Mammary epithelial cell (primary cell): Measurements from ENCODE around the gene CEP85L.

ENCODE experiments used
- CTCF ChIP-seq, 2 donors: IDR thresholded peaks in 1 of 2; conservative IDR thresholded peaks in 1 of 2; 2 replicates each; pipeline ENCODE4 v1.5.1; 2011 to 2012; ENCODE audit warnings: inconsistent platforms in 2 of 2, low read length in 2 of 2, mild to moderate bottlenecking in 2 of 2, control low read depth in 1 of 2, low read depth in 1 of 2; ENCODE audit not compliant: insufficient read depth in 1 of 2; ENCODE audit errors: extremely low read depth in 1 of 2
- EZH2 ChIP-seq: IDR thresholded peaks from 2 replicates; pipeline ENCODE4 v1.6.1; 2012; ENCODE audit warnings: low read length, inconsistent platforms, borderline replicate concordance

GRCh38 chr6:118522422-118522821 is 129.0 kb downstream of the CEP85L start:
- TF ChIP-seq EZH2 (no peak), CTCF (conservative IDR thresholded peaks at IDR 0.05 in 1 of 2, IDR thresholded peaks at IDR 0.05 in 1 of 2; ENCODE audit: extremely low read depth in 1 of 2, insufficient read depth in 1 of 2, low read depth in 1 of 2, low read length in 2 of 2) (no peak)
